GM21786 (cell line): ENCODE results near the gene SASH3.

Experiments used
- ATAC-seq: cut with Tn5 transposase; IDR thresholded peaks from one replicate; pipeline ENCODE4 v1.9.1; 2021; ENCODE audit not compliant: unreplicated experiment

Gene SASH3

DNA sequence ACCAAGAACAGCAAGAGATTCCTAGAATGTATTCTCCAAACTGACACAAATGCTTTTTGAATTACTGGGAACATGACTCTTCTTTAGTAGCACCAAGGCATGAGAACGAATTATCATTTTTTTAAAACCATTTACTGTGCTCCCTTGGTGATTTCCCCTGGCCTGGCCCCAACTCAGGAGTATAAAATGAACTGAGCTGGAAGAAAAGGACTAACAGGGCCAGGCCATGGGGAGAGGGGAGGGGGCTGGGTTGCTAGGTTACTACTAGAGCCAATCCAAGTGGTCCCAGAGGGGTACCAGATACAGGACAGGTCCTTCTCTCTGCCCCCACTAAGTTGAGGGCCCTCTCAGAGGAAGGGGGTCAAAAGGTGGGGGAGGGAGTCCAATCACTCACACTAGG is 23.1 kb downstream of the SASH3 start:
- no peak for ATAC-seq

DNA sequence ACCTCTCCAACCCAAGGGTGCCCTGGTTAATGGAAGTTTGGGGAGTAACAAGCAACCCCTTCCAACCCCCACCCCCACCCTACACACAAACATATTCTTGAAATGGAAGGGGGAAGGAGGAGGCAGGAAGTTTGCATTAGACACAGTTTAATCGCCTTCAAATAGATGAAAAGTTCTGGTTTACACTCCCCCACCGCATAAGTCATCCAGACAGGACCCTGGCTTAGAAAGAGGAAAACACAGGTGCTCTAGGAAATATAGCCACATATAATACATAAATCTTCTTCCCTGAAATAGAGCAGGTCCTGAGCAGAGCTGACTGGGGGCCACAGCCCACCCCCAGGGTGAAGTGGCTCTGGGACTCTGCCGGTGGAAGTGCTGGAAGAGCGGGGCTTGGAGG is 25.1 kb downstream of the SASH3 start:
- ATAC-seq: no peak

DNA sequence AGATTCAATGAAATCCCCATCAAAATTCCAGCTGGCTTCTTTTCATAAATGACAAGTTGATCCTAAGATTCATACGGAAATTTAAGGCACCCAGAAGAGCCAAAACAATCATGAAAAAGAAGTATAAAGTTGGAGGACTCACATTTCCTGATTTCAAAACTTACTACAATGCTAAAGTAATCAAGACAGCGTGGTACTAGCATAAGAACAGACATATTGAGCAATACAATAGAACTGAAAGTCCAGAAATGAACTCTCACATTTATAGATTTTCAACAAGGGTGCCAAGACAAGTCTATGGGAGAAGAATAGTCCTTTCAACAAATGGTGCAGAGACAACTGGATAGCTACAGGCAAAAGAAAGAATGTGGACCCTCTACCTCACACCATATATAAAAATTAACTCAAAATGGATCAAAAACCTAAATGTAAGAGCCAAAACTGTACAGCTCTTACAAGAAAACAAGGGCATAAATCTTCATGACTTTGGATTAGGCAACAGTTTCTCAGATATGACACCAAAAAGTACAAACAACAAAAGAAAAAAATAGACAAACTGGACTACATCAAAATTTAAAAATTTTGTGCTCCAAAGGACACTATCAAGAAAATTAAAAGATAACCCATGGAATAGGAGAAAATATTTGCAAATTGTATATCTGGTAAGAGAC is 28.5 kb downstream of the SASH3 start:
- ATAC-seq: no peak

DNA sequence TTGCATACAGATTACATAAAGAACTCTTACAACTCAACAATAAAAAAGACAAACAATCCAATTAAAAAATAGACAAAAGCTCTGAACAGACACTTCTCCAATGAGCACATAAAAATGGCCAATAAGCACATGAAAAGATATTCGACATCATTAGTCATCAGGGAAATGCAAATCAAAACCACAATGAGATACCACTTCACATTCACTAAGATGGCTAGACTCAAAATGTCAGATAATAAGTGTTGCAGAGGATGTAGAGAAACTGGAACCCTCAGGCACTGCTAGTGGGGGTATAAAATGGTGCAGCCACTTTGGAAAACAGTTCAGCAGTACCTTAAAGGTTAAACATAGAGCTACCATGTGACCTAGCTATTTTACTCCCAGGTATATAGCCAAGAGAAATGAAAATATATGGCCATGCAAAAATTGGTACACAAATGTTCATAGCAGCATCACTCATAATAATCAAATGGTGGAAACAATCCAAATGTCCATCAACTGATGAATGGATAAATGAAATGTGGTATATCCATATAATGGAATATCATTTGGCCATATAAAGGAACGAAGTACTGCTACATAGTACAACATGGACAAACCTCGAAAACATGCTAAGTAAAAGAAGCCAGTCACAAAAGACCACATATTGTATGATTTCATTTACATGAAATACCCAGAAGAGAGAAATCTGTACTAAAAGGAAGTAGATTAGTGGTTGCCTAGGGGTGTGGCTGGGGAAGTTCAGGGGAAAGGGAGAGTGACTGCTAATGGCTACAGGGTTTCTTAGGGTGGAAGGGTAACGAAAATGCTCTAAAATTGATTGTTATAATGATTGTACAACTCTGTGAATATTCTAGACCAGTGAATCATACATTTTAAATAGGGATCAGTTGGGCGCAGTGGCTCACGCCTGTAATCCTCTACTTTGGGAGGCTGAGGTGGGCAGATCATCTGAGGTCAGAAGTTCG is 29.4 kb downstream of the SASH3 start:
- ATAC-seq: no peak

DNA sequence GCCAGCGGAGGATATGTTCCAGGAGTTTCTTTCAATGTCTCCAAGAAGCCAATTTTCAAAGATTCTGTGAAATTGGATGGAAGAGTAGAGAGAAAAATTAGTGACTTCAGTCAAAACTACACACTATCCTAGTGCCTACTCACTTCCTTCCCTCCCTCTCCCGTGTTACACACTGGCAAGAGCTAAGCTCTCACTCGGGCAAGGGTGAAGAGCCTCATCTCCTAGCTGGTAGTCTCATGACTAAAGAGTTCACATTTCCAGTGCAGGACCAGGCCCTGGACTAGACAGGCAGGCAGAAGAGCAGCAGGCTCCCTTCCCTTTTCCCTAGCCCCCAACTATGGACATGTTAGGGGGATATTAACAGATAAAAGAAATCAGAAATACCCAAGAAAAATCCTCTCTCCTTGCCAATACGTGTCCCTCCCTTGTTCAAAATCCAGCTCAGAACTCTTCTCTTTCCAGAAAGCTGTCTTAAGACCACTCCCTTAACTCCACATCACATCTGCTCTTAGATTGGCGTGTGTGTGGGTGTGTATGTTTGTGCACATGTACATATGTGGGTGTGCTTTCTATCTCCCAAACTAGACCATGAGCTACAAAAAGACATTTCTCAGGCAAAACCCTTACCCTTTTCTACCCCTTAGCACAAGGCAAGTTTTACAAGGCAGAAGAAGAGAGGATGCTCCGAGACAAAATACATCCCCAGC is 34.1 kb downstream of the SASH3 start:
- ATAC-seq: no peak

DNA sequence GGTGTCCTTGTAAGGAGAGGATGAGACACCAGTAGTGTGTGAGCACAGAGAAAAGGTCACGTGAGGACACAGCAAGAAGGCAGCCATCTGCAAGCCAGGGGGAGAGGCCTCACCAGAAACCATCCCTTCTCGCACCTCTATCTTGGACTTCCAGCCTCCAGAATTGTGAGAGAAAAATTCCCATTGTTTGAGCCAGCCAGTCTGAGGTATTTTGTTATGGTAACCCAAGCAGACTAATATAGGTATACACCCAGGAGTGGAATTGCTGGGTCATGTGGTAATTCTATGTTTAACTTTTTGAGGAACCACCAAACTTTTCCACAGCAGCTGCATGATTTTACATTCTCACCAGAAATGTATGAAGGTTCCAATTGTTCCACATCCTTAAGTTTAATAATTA is 38.4 kb downstream of the SASH3 start:
- ATAC-seq: no peak

DNA sequence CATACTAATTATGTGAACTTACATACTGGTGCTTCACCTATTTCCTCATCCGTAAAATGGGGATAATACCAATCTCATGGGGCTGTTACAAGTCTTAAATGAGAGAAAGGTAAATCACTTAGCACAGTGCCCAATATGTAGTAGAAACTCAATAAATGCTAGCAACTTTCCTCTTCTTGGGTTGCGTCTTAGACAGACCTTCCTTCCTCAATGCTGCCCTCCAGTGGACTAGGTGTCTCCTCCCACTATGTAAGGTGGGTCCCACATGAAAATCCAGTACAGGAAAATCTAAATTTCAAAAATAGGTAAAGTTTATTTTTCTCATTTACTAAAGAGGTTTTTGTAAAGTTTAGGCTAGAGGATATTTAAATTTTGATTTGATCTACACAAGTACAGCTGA is 43.4 kb downstream of the SASH3 start:
- peak; percentile 72 for ATAC-seq

DNA sequence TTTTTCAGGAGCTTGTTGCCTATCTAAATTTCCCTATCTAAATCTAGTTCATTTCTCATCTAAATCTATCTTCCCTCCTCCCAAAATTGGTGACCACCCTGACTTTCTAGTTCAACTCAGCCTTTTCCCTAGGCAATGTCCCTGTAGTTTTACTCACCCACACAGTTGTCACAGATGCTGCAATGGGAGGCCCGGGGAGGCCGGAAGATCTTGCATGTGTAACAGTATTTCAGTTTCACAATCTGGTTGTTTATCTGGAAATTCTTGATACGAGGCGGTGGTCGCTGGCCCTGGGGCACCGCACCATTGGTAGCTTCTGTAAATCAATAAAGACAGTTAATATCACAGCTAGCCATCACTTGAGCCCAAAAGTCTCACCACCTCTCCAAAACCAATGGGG is 43.8 kb downstream of the SASH3 start:
- ATAC-seq: no peak

DNA sequence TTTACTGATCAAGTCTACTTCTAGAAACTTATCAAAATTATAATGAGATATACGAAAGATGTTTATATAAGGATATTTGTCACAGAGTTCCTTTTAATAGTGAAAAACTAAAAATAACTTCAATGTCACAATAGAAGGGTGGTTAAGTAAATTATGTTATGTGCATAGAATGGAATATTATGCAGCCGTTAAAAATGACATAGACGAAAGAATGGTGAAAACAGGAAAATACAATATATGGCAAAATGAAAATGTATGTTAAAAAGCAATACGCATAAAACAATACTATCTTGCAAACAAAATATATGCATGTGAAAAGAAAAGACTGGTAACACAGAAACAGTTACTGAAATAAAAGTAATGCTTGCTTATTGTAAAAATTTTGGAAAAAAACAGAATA is 44.9 kb downstream of the SASH3 start:
- no peak for ATAC-seq

DNA sequence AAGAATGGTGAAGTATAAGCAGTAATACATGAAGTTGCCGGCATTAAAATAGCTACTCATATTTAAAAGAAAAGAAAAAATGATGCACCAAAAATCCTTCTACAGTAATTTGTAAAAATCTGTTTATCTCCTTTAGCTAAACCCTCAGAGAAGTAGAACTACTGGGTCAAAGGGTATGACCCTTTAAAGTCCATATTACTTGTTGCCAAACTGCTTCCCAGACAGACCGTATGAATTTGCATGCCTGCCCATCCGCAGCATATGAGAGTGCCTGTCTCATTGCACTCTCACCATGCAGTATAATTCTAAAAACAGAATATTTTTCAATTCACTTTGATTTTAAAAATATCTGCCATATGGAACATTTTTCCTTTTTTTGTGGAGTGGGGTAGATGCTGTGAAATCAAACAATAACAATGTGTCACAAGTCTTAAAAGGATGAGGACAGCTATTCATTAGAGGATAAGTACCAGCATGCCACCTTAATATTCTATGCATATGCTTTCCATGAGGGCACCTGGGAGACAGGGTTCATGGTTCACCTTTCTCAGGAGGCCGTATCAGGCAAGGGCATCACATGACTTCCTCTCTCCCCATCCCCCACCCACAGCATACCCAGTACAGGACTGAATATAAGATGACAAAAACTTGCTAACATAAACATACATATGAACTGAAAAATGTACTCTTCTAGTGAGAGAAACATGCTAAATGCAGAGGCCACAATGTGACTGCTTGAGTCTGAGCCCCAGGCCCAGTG is 46.2 kb downstream of the SASH3 start:
- ATAC-seq: no peak

DNA sequence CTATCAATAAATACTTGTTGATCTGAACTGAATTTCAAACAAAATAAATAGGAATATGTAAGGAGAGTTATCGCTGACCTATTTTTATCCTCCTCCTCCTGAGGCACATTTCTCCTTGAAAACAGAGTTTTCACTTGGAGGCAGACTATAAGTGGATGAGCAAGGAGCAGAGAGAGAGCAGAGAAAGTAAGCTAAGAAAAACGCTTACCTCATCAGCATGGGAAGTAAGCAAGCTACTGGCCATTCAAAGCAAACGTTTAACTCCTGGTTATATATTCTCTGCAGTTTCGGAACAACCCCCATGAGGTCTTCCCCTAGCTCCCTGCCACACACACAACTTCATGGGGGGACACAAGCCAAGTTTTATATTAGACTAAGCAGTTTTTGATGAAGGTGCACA is 50.7 kb downstream of the SASH3 start:
- no peak for ATAC-seq

DNA sequence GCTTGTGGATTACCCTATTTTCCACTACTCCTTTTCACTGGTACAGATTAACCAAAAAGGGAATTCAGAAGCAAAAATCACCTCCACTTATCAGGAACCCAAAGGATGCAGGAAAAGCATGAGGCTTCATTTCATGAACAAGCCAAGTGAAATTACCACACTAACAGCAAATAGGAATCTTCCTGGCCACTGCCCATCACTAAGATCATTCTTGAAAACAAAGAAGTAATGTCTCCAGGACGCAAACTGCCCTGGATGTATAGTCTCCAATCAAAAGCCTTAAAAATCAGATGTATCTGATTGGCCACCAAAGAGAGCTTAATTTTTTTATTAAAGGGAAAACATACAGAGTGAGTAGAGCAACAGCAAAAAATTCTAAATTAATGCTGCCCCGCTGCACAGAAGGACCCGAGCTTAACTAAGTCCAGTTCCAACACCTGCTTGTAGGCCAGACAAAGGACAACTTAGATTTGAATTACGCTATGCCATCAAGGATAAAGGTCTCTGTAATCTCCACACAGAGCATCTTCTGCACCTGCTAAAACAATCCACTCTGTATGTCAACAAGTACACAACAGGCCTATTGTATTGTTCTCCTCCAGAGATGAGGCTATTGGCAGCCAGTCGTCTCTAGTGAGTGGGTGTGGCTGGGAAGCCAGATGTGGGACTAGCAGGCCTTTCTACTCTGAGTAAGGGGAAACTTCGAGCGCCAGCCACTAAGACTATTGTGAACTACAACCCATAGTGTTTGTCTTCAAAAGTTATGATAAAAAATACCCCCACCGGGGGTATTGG is 51.5 kb downstream of the SASH3 start:
- ATAC-seq: no peak

DNA sequence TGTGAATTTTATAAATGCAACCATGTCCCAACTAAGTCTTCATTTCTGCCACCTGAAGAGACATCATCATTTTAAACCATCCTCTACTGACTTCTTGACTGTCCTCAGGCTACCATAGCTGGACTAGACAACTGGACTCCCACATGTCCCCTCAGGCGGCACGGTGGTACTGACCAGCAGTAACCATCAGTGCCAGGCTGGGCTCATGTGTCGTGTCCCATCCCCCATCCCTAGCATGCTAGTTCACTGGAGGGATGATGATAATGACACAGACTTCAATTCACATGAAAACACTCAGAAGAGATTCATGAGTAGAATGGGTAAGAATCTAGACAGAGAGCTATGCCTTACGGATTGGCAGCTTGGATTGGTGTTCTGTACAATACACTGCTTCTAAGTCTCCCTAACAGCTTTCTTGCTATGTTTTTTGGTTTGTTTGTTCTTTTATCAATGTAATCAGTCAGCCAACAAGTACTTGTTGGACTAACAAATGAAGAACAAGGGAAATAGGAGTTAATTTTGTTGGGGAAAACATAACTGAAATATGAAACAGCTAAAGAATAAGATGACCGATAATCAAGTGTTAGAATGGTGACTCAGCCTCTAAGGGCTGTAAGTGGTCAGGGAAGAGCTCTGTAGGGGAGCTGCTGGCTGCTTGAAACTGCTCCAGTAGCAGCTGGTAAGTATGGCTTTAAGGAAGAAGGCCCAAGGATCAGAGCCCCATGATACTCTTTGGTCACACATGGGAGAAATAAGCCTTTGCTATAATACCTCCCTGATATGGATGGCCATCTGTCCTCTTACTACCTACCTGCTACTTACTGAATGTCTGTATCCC is 53.6 kb downstream of the SASH3 start:
- ATAC-seq: no peak

DNA sequence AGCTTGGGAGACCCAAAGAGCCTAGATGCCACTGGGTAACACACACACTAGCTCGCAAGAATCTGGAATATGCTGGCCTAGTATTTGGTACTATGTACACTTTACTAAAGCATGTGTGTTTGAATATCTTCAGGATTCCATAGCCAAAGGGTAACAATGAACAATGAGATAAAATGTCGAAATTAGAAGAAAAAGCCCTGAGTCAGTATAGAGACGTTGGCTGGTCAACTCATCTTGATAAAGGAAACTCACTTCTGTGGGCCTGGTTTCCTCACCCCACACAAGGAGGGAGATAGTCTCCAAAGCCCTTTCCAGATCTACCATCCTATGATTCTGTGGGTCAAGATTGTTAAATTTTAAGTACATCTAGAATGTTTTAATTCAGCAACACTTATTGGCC is 57.1 kb downstream of the SASH3 start:
- no peak for ATAC-seq

DNA sequence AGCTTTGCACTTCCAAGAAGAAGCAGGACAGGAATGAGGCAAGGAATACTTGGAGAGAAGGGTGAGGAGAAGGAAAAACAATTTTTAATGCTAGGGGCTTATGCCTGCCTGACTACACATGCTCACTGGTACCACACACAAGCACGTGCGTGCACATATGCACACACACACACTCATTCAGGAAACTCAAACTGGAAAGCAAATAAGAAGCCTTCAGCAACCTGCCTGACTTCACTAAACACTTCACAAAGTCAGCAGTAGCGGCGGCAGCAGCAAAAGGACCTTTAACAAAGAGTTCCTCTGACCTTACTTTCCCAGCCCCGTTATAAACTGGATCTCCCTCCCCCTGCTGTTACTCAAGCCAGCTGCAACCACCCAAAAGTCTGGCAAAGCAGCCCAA is 60.6 kb downstream of the SASH3 start:
- ATAC-seq: no peak

DNA sequence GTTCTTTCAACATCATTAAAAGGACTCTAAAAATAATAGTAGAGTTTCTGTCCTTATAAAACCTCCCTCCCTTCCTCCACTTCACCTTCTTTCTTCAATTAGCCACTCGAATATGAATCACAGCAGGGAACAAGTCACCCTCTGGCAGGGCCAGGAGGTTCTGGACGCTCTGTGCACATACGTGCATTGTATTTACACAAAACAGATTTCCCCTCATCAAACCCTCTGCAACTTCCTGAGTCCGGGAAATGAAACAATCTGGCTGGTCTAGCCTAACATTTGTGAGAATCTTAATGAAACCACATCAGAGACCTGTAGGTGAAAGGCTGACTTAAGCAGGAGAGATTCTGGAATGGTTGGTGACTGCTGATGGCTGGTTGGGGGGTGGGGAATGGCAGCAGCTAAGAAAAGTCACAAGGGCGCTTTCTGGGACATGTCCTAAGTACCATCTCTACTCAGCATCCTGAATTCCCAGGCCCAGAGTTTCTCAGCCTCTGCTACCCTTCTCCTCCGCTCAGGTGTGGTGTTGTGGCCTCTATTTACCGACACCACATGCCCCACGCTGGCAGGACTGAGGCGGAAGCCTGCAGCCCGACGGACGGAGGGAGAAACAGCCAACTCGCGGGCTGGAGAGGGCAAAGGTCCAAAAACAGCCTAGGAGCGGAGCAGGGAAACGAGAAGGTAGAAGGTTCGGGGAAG is 62.9 kb downstream of the SASH3 start:
- no peak for ATAC-seq

DNA sequence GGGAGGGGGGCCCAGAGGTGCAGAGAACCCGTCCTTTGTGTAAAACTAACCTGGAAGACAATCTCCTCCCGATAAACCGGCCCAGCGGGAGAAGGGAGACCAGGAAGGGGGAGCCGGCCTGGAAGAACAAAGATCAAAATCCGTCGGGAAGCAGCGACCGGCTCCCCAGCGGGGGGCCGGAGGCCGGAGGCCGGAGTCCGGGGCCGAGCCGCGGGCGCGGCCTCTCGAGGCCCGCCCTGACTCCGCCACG is 63.4 kb downstream of the SASH3 start:
- no peak for ATAC-seq

DNA sequence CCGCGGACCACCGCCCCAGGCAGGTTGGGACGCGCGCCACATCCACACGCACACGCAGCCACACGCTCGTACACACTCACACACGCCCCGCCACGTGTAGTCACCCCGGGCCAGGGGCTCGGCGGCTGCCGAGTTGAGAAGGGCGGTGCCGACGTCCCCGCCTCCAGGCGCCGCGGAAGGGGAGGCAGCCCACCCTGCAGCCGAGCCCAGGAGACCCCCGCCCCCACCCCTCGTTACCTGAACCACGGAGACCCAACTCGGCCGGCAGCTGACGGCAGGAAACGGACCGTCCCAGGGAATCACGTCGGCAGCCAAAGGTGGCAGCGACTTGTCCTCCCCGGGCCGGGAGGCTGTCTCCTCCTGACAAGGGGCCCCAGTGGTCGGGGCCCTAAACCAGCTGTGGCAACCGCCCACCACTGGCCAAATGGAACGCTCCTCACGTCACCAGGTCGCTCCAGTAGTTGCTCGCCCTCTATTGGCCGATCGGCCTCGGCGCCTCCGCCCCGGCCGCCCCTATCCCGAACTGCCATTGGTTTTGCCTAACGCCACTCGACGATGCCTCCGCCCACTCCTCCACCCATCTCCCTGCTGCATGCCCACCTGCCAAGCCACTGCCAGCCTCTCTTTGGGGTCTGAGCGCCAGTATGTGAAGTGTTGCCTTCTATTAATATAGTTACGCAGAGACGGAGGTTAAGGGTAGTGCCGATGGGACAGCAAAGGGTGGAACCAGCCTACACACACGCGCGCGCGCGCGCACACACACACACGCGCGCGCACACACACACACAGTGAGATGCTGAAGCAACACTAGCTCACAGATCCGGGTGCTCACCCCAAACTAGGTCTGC is 63.9 kb downstream of the SASH3 start, which contains the start of gene ZDHHC9:
TSS of gene ZDHHC9 (minus strand) at position 428 of the 848 bp plus-strand sequence. CDS start 1,941 bp downstream, outside the sequence.
- ATAC-seq: peak; percentile 97
